K562 (cell line): Measurements from ENCODE around the gene ZBTB44. TPM values are rescaled to one million over a fixed set of nuclear protein-coding genes. Genes with fewer than 3 reads are reported as not detected.
A peak's percentile ranks its signal among the peaks of the same experiment; 100 is the strongest.

Source experiments
- BHLHE40 ChIP-seq: IDR thresholded peaks from 2 replicates; pipeline ENCODE4 v1.6.1; 2011; ENCODE audit warnings: low read length, improper control_type of control experiment
- C11orf30 ChIP-seq: fragments of 450-650 bp; IDR thresholded peaks from 2 replicates; pipeline ENCODE4 v1.6.1; 2016; ENCODE audit warnings: low read depth, mild to moderate bottlenecking
- DEAF1 ChIP-seq: fragments of 450-650 bp; formaldehyde crosslinking; IDR thresholded peaks from 2 replicates; pipeline ENCODE4 v1.4.0; 2020; ENCODE audit warnings: mild to moderate bottlenecking, moderate library complexity
- DIDO1 ChIP-seq: fragments of 450-650 bp; IDR thresholded peaks from 2 replicates; pipeline ENCODE4 v1.6.1; 2016; ENCODE audit warnings: low read depth, missing biosample characterization, missing genetic modification characterization
- DMBX1 ChIP-seq: fragments of 250-450 bp; sonication (Bioruptor Pico); IDR thresholded peaks from 2 replicates; pipeline ENCODE4 v1.8.0; 2022; ENCODE audit warnings: inconsistent platforms, mild to moderate bottlenecking, moderate library complexity, borderline replicate concordance
- E2F6 ChIP-seq, 2 experiments: IDR thresholded peaks; 2 replicates each; pipeline ENCODE4 v1.6.1; 2011; ENCODE audit warnings: borderline replicate concordance in 1 of 2, control low read depth in 1 of 2, low read depth in 1 of 2, low read length in 1 of 2, mild to moderate bottlenecking in 1 of 2, mixed read lengths in 1 of 2, moderate library complexity in 1 of 2; ENCODE audit not compliant: insufficient read depth in 1 of 2, insufficient read length in 1 of 2, poor library complexity in 1 of 2, severe bottlenecking in 1 of 2; ENCODE audit errors: extremely low read depth in 1 of 2
- FOXA1 ChIP-seq: fragments of 450-650 bp; IDR thresholded peaks from 2 replicates; pipeline ENCODE4 v1.6.1; 2016; ENCODE audit warnings: mild to moderate bottlenecking, borderline replicate concordance
- HOXB6 ChIP-seq: fragments of 250-450 bp; sonication (Bioruptor Pico); IDR thresholded peaks from 2 replicates; pipeline ENCODE4 v1.5.1; 2022; ENCODE audit warnings: mild to moderate bottlenecking, borderline replicate concordance
- KDM1A ChIP-seq, 2 experiments: fragments of 450-650 bp; IDR thresholded peaks; 2 replicates each; pipeline ENCODE4 v1.6.1; 2016; ENCODE audit warnings: mild to moderate bottlenecking in 2 of 2
- KDM4B ChIP-seq, 2 experiments: fragments of 450-650 bp in 1 of 2; sonication (generic) in 1 of 2; IDR thresholded peaks; 2 replicates each; pipeline ENCODE4 v1.6.1; 2016 to 2017; ENCODE audit warnings: borderline replicate concordance in 2 of 2, antibody characterized with exemption in 1 of 2, low read depth in 1 of 2, mild to moderate bottlenecking in 1 of 2
- KHSRP ChIP-seq: fragments of 450-650 bp; IDR thresholded peaks from 2 replicates; pipeline ENCODE4 v1.6.1; 2017
- MCM2 ChIP-seq: fragments of 450-650 bp; IDR thresholded peaks from 2 replicates; pipeline ENCODE4 v1.6.1; 2017; ENCODE audit warnings: low read depth, mild to moderate bottlenecking
- MTA1 ChIP-seq: fragments of 450-650 bp; IDR thresholded peaks from 2 replicates; pipeline ENCODE4 v1.6.1; 2017; ENCODE audit warnings: borderline replicate concordance
- MXI1 ChIP-seq: IDR thresholded peaks from 2 replicates; pipeline ENCODE4 v1.6.1; 2011; ENCODE audit warnings: low read depth, mild to moderate bottlenecking, improper control_type of control experiment, low read length
- NBN ChIP-seq: fragments of 450-650 bp; IDR thresholded peaks from 2 replicates; pipeline ENCODE4 v1.6.1; 2016; ENCODE audit warnings: low read depth, mild to moderate bottlenecking
- PHB ChIP-seq: fragments of 250-450 bp; sonication (Bioruptor Pico); IDR thresholded peaks from 2 replicates; pipeline ENCODE4 v1.5.0; 2021
- PHB2 ChIP-seq: fragments of 450-650 bp; IDR thresholded peaks from 2 replicates; pipeline ENCODE4 v1.6.1; 2017; ENCODE audit warnings: low read depth
- PHF8 ChIP-seq: fragments of 200-600 bp; sonication (generic); IDR thresholded peaks from 2 replicates; pipeline ENCODE4 v1.6.1; 2012; ENCODE audit warnings: mixed run types, mild to moderate bottlenecking, inconsistent platforms, low read length, moderate library complexity, borderline replicate concordance
- RBFOX2 ChIP-seq: fragments of 200-400 bp; formaldehyde crosslinking; IDR thresholded peaks from 2 replicates; pipeline ENCODE4 v1.6.1; 2017; ENCODE audit warnings: low read depth, mild to moderate bottlenecking, low read length, moderate library complexity
- SREBF2 ChIP-seq: sonication (generic); formaldehyde crosslinking; IDR thresholded peaks from 2 replicates; pipeline ENCODE4 v1.4.0; 2020; ENCODE audit warnings: mild to moderate bottlenecking, missing genetic modification reagents
- WHSC1 ChIP-seq: IDR thresholded peaks from one replicate; pipeline ENCODE4 v1.6.1; 2012; ENCODE audit warnings: low read length, control low read depth, inconsistent platforms
- ZBTB17 ChIP-seq: fragments of 450-650 bp; formaldehyde crosslinking; IDR thresholded peaks from 2 replicates; pipeline ENCODE4 v1.4.0; 2020; ENCODE audit warnings: mild to moderate bottlenecking
- ZNF445 ChIP-seq: fragments of 250-450 bp; sonication (Bioruptor Pico); IDR thresholded peaks from 2 replicates; pipeline ENCODE4 v1.4.0; 2020; ENCODE audit warnings: low read depth, mild to moderate bottlenecking, moderate library complexity
- polyA plus RNA-seq, 8 experiments: library from polyadenylated mRNA; depleted of rRNA in 4 of 8; stranded (reverse) in 5 of 8; unstranded in 3 of 8; fragments of >200 nt; fragmentation: Nextera tagmentation in 2 of 8; fragmentation: Illumina TruSeq in 1 of 8; extraction: Ambion mirVana in 2 of 8; extraction: Trizol in 1 of 8; gene quantifications; 2 replicates each; pipeline versions ENCODE4 v1.2.1 to v1.2.3, GENCODE V29; 2011 to 2014; ENCODE audit warnings: inconsistent platforms in 1 of 8, missing spikeins in 1 of 8
- total RNA-seq, 7 experiments: library from RNA; depleted of rRNA in 6 of 7; stranded (reverse); fragments of >200 nt in 6 of 7; fragmentation: Illumina TruSeq in 2 of 7; extraction: Trizol in 2 of 7; gene quantifications; 2 replicates each; pipeline versions ENCODE4 v1.2.1 to v1.2.3, GENCODE V29; 2011 to 2021; ENCODE audit warnings: low replicate concordance in 1 of 7
- TF ChIP-seq, protein P1 (sequence below): fragments of 200-800 bp; sonication (Bioruptor generic); IDR thresholded peaks from 2 replicates; pipeline ENCODE4 v1.6.1; 2017; ENCODE audit warnings: missing genetic modification characterization, missing compliant biosample characterization
- TF ChIP-seq, protein P2 (sequence below): sonication (generic); formaldehyde crosslinking; IDR thresholded peaks from 2 replicates; pipeline ENCODE4 v1.8.1; 2022; ENCODE audit warnings: missing genetic modification reagents

ZBTB44 gene
- total and polyA plus RNA-seq, 9 of the 15 experiments (the other 6 are each of a cell fraction or from before 2014, with no cell fraction given): 4.7 to 27.1 (median 17.3) TPM

GRCh38 chr11:130213143-130213978 is 101.4 kb downstream of the ZBTB44 start (continued):
- TF ChIP-seq HOXB6 (CRISPR knock-in tag) (no peak), FOXA1 (no peak), E2F6 (IDR thresholded peaks at IDR 0.05; ENCODE audit: borderline replicate concordance in 1 of 2, extremely low read depth in 1 of 2, insufficient read depth in 1 of 2, insufficient read length in 1 of 2, low read depth in 1 of 2, low read length in 1 of 2, poor library complexity in 1 of 2, severe bottlenecking in 1 of 2) (no peak), KDM4B (IDR thresholded peaks at IDR 0.05; ENCODE audit: borderline replicate concordance in 2 of 2, low read depth in 1 of 2) (no peak), BHLHE40 (0 out of 2 replicates have a peak, but pooled peaks have one; percentile 20), DMBX1 (CRISPR knock-in tag) (no peak), SREBF2 (CRISPR knock-in tag) (no peak), ZBTB17 (no peak), MCM2 (no peak), MTA1 (no peak), ZNF445 (CRISPR knock-in tag) (no peak), DIDO1 (tag) (no peak), DEAF1 (CRISPR knock-in tag) (peak; percentile 80), NBN (no peak), PHB2 (no peak), WHSC1 (no peak), MXI1 (no peak), KDM1A (IDR thresholded peaks at IDR 0.05) (0 out of 4 replicates have a peak, but pooled peaks of 1 of the 2 experiments have one; percentile 43), PHF8 (no peak), RBFOX2 (no peak), C11orf30 (no peak), PHB (no peak), KHSRP (no peak)
- TF ChIP-seq, protein P1, sequence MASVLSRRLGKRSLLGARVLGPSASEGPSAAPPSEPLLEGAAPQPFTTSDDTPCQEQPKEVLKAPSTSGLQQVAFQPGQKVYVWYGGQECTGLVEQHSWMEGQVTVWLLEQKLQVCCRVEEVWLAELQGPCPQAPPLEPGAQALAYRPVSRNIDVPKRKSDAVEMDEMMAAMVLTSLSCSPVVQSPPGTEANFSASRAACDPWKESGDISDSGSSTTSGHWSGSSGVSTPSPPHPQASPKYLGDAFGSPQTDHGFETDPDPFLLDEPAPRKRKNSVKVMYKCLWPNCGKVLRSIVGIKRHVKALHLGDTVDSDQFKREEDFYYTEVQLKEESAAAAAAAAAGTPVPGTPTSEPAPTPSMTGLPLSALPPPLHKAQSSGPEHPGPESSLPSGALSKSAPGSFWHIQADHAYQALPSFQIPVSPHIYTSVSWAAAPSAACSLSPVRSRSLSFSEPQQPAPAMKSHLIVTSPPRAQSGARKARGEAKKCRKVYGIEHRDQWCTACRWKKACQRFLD (CRISPR knock-in tag): no peak
- TF ChIP-seq, protein P2, sequence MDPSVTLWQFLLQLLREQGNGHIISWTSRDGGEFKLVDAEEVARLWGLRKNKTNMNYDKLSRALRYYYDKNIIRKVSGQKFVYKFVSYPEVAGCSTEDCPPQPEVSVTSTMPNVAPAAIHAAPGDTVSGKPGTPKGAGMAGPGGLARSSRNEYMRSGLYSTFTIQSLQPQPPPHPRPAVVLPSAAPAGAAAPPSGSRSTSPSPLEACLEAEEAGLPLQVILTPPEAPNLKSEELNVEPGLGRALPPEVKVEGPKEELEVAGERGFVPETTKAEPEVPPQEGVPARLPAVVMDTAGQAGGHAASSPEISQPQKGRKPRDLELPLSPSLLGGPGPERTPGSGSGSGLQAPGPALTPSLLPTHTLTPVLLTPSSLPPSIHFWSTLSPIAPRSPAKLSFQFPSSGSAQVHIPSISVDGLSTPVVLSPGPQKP (CRISPR knock-in tag): no peak
